HEK293 (cell line): ENCODE measurements around the gene DIP2C.

Experiments
- SP3 ChIP-seq: fragments of 450-650 bp; formaldehyde crosslinking; IDR thresholded peaks from 2 replicates; pipeline ENCODE4 v1.5.1; 2016; ENCODE audit warnings: missing biosample characterization, missing genetic modification characterization
- ZNF530 ChIP-seq: fragments of 450-650 bp; formaldehyde crosslinking; IDR thresholded peaks from 2 replicates; pipeline ENCODE4 v1.5.1; 2016; ENCODE audit warnings: low read depth, missing biosample characterization, missing genetic modification characterization
- ZNF747 ChIP-seq: fragments of 450-650 bp; formaldehyde crosslinking; IDR thresholded peaks from 2 replicates; pipeline ENCODE4 v1.5.1; 2016; ENCODE audit warnings: missing biosample characterization, missing genetic modification characterization
- ZNF843 ChIP-seq: fragments of 450-650 bp; formaldehyde crosslinking; IDR thresholded peaks from 2 replicates; pipeline ENCODE4 v1.5.1; 2016; ENCODE audit warnings: missing biosample characterization, missing genetic modification characterization
- TF ChIP-seq, protein P1 (sequence below): fragments of 450-650 bp; formaldehyde crosslinking; IDR thresholded peaks from 2 replicates; pipeline ENCODE4 v1.5.1; 2016; ENCODE audit warnings: missing biosample characterization, missing genetic modification characterization
- TF ChIP-seq, protein P2 (sequence below): fragments of 450-650 bp; formaldehyde crosslinking; IDR thresholded peaks from 2 replicates; pipeline ENCODE4 v1.5.1; 2016; ENCODE audit warnings: missing biosample characterization, missing genetic modification characterization

DNA sequence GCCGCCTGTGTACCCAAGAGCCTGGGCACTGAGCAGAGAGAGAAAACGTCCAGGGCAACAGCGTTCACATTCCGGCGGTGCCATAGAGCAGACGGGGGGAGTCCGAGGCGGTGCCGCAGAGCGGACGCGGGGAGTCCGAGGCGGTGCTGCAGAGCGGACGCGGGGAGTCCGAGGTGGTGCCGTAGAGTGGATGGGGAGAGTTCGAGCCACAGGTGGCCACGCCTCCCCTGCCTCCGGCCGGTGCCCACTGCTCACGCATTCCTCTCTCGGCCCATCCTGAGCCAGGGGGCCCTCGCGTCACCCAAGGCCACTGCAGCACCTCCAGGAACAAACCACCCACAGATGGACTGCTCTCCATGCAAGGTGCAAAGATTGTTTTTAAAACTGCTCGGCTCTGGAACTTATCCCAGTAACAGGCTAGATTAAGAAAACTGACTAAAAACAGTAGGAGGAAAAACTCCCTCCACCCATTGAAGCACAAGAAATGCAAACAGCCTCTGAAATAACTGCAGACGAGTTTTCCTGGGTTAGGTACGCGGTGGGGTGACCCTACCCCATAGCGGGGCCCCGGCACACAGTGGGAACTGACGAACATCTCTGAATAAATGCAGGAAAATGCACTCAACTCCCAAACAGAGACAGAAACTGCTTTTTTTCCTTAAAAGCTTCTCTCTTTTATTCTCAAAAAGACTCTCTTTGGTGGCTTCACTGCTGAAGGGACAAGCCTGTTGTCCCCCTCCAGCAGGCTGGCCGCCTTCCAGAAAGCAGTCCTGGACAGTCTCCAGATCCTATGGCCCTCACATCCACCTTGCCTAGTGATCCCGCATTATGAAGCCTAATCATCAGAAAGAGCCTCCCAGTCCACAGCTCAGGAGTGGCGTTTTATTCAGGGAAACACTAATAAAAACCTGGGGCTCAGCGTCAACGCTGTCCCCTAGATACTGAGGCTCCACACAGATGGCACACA is 55.9 kb downstream of the DIP2C start:
- TF ChIP-seq, protein P1, sequence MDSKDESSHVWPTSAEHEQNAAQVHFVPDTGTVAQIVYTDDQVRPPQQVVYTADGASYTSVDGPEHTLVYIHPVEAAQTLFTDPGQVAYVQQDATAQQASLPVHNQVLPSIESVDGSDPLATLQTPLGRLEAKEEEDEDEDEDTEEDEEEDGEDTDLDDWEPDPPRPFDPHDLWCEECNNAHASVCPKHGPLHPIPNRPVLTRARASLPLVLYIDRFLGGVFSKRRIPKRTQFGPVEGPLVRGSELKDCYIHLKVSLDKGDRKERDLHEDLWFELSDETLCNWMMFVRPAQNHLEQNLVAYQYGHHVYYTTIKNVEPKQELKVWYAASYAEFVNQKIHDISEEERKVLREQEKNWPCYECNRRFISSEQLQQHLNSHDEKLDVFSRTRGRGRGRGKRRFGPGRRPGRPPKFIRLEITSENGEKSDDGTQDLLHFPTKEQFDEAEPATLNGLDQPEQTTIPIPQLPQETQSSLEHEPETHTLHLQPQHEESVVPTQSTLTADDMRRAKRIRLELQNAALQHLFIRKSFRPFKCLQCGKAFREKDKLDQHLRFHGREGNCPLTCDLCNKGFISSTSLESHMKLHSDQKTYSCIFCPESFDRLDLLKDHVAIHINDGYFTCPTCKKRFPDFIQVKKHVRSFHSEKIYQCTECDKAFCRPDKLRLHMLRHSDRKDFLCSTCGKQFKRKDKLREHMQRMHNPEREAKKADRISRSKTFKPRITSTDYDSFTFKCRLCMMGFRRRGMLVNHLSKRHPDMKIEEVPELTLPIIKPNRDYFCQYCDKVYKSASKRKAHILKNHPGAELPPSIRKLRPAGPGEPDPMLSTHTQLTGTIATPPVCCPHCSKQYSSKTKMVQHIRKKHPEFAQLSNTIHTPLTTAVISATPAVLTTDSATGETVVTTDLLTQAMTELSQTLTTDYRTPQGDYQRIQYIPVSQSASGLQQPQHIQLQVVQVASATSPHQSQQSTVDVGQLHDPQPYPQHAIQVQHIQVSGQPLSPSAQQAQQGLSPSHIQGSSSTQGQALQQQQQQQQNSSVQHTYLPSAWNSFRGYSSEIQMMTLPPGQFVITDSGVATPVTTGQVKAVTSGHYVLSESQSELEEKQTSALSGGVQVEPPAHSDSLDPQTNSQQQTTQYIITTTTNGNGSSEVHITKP (tag by site-specific recombination): no peak
- TF ChIP-seq ZNF843 (tag by site-specific recombination) (no peak), ZNF530 (no peak), ZNF747 (tag by site-specific recombination) (no peak), SP3 (tag by site-specific recombination) (no peak)
- TF ChIP-seq, protein P2, sequence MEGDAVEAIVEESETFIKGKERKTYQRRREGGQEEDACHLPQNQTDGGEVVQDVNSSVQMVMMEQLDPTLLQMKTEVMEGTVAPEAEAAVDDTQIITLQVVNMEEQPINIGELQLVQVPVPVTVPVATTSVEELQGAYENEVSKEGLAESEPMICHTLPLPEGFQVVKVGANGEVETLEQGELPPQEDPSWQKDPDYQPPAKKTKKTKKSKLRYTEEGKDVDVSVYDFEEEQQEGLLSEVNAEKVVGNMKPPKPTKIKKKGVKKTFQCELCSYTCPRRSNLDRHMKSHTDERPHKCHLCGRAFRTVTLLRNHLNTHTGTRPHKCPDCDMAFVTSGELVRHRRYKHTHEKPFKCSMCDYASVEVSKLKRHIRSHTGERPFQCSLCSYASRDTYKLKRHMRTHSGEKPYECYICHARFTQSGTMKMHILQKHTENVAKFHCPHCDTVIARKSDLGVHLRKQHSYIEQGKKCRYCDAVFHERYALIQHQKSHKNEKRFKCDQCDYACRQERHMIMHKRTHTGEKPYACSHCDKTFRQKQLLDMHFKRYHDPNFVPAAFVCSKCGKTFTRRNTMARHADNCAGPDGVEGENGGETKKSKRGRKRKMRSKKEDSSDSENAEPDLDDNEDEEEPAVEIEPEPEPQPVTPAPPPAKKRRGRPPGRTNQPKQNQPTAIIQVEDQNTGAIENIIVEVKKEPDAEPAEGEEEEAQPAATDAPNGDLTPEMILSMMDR (tag by site-specific recombination): no peak
